HCT116 (cell line): ENCODE data around the gene TMEM243. TPM values are rescaled to one million over a fixed set of nuclear protein-coding genes. Genes with fewer than 3 reads are reported as not detected.

Experiments used
- ATAC-seq: fragments of 200-7000 bp; cut with Tn5 transposase; 2 replicates; pipeline ENCODE4 v1.9.1; 2020; ENCODE audit warnings: mild to moderate bottlenecking, moderate library complexity
- BruUV-seq: library from RNA; stranded (reverse); fragments of 400-500 nt; replicated peaks from 2 replicates; lab custom pipeline; 2021; lab: Mats Ljungman, UMichigan
- CTCF ChIA-PET: fragments of 300-600 bp; sonication (Branson Sonifier 250); formaldehyde crosslinking; loops from one replicate; lab custom pipeline; 2021; ENCODE audit warnings: antibody characterized with exemption; lab: Charles Lee
- POLR2A ChIA-PET: fragments of 300-600, 350-600 bp; sonication (Branson Sonifier 250); formaldehyde crosslinking; loops from one replicate; lab custom pipeline; 2021; ENCODE audit warnings: antibody characterized with exemption; lab: Charles Lee
- RAD21 ChIA-PET, 2 experiments: fragments of 300-600 bp; sonication (Branson Sonifier 250); formaldehyde crosslinking; loops; one replicate each; lab custom pipeline; 2023; ENCODE audit warnings: low total read pairs in 2 of 2; ENCODE audit not compliant: uncharacterized antibody in 2 of 2, unreplicated experiment in 2 of 2, low non-redundant PET in 1 of 2; lab: Charles Lee
- DNase-seq: peaks from one replicate; pipeline ENCODE4 v3.0.0-alpha.2; 2010; ENCODE audit warnings: low read depth, low spot score
- H2AFZ ChIP-seq: fragments of 200-600 bp; shearing (Covaris generic), sonication (generic); 2 replicates; pipeline ENCODE4 v1.6.1; 2017; ENCODE audit warnings: low read depth, mixed run types, mixed read lengths, antibody characterized with exemption, low read length; ENCODE audit not compliant: poor library complexity, severe bottlenecking
- H3K27ac ChIP-seq: 2 replicates; pipeline ENCODE4 v1.5.1; 2012; ENCODE audit warnings: low read depth, low read length
- H3K27me3 ChIP-seq: fragments of 200-600 bp; sonication (generic); 2 replicates; pipeline ENCODE4 v1.6.1; 2016; ENCODE audit warnings: mixed run types, low read length, mixed read lengths; ENCODE audit not compliant: insufficient read depth
- H3K36me3 ChIP-seq, 2 experiments: fragments of 200-500 bp in 1 of 2; fragments of 200-600 bp in 1 of 2; sonication (Bioruptor generic) in 1 of 2; sonication (generic) in 1 of 2; 2 replicates each; pipeline versions ENCODE4 v1.5.1 to v1.6.1; 2014 to 2016; ENCODE audit warnings: low read length in 2 of 2, inconsistent platforms in 1 of 2, mixed read lengths in 1 of 2, mixed run types in 1 of 2; ENCODE audit not compliant: insufficient read depth in 2 of 2, control insufficient read depth in 1 of 2
- H3K4me1 ChIP-seq, 2 experiments: fragments of 200-600 bp in 1 of 2; sonication (generic) in 1 of 2; 2 replicates each; pipeline versions ENCODE4 v1.5.1 to v1.6.1; 2012 to 2017; ENCODE audit warnings: low read length in 2 of 2, inconsistent platforms in 1 of 2, mild to moderate bottlenecking in 1 of 2, mixed read lengths in 1 of 2, mixed run types in 1 of 2, moderate library complexity in 1 of 2; ENCODE audit not compliant: insufficient read depth in 2 of 2, control insufficient read depth in 1 of 2
- H3K4me2 ChIP-seq: fragments of 200-600 bp; sonication (generic); 2 replicates; pipeline ENCODE4 v1.6.1; 2017; ENCODE audit warnings: mixed run types, low read length, mixed read lengths
- H3K4me3 ChIP-seq, 2 experiments: fragments of 200-600 bp in 1 of 2; sonication (generic) in 1 of 2; replicated peaks in 1 of 2; 2 replicates each; pipeline ENCODE4 v1.5.1; 2011 to 2016; ENCODE audit warnings: low read length in 2 of 2, control low read depth in 1 of 2, low read depth in 1 of 2, mild to moderate bottlenecking in 1 of 2, mixed read lengths in 1 of 2, mixed run types in 1 of 2
- H3K79me2 ChIP-seq: fragments of 200-600 bp; sonication (generic); 2 replicates; pipeline ENCODE4 v1.6.1; 2017; ENCODE audit warnings: mild to moderate bottlenecking, mixed run types, low read length, moderate library complexity, mixed read lengths; ENCODE audit not compliant: insufficient read depth
- H3K9ac ChIP-seq: fragments of 200-600 bp; sonication (generic); 2 replicates; pipeline ENCODE4 v1.6.1; 2016; ENCODE audit warnings: low read length, mixed read lengths
- H3K9me2 ChIP-seq: fragments of 200-600 bp; sonication (generic), shearing (Covaris generic); 2 replicates; pipeline ENCODE4 v1.6.1; 2017; ENCODE audit warnings: mixed run types, mild to moderate bottlenecking, moderate library complexity; ENCODE audit not compliant: insufficient read depth
- H3K9me3 ChIP-seq, 2 experiments: fragments of 200-500 bp in 1 of 2; fragments of 200-600 bp in 1 of 2; sonication (Bioruptor generic) in 1 of 2; sonication (generic) in 1 of 2; 2 replicates each; pipeline ENCODE4 v1.6.1; 2014 to 2017; ENCODE audit warnings: low read length in 2 of 2, mixed read lengths in 2 of 2, inconsistent platforms in 1 of 2, low read depth in 1 of 2, mild to moderate bottlenecking in 1 of 2, mixed run types in 1 of 2, moderate library complexity in 1 of 2; ENCODE audit not compliant: control insufficient read depth in 1 of 2, insufficient read depth in 1 of 2
- H4K20me1 ChIP-seq: fragments of 200-600 bp; sonication (generic), shearing (Covaris generic); 2 replicates; pipeline ENCODE4 v1.6.1; 2017; ENCODE audit warnings: mixed run types, mild to moderate bottlenecking, moderate library complexity; ENCODE audit not compliant: insufficient read depth
- CBX3 ChIP-seq: IDR thresholded peaks from 2 replicates; pipeline ENCODE4 v1.6.1; 2012; ENCODE audit warnings: low read depth
- CEBPB ChIP-seq: IDR thresholded peaks from 2 replicates; pipeline ENCODE4 v1.6.1; 2012; ENCODE audit warnings: low read depth
- EGR1 ChIP-seq: IDR thresholded peaks from 2 replicates; pipeline ENCODE4 v1.6.1; 2012; ENCODE audit warnings: low read depth
- ELF1 ChIP-seq: IDR thresholded peaks from 2 replicates; pipeline ENCODE4 v1.6.1; 2012; ENCODE audit warnings: low read depth, borderline replicate concordance
- EZH2 ChIP-seq: fragments of 200-600 bp; sonication (generic); IDR thresholded peaks from 2 replicates; pipeline ENCODE4 v1.6.1; 2017; ENCODE audit warnings: antibody characterized with exemption, mixed run types
- EZH2phosphoT487 ChIP-seq: fragments of 200-600 bp; IDR thresholded peaks from 2 replicates; pipeline ENCODE4 v1.6.1; 2018; ENCODE audit warnings: antibody characterized with exemption, borderline replicate concordance
- FOSL1 ChIP-seq: IDR thresholded peaks from 2 replicates; pipeline ENCODE4 v1.6.1; 2012; ENCODE audit warnings: low read depth
- POLR2A ChIP-seq: IDR thresholded peaks from 2 replicates; pipeline ENCODE4 v1.7.0; 2011; ENCODE audit warnings: borderline replicate concordance; ENCODE audit not compliant: insufficient read depth, insufficient read length; ENCODE audit errors: extremely low read depth
- POLR2AphosphoS5 ChIP-seq: IDR thresholded peaks from 2 replicates; pipeline ENCODE4 v1.6.1; 2011; ENCODE audit warnings: mild to moderate bottlenecking, low read depth, low read length, moderate library complexity
- RAD21 ChIP-seq: IDR thresholded peaks from 2 replicates; pipeline ENCODE4 v1.6.1; 2012; ENCODE audit warnings: low read depth, mild to moderate bottlenecking
- SIN3A ChIP-seq: IDR thresholded peaks from 2 replicates; pipeline ENCODE4 v1.6.1; 2012; ENCODE audit warnings: low read depth
- SP1 ChIP-seq: IDR thresholded peaks from 2 replicates; pipeline ENCODE4 v1.6.1; 2012; ENCODE audit warnings: low read depth
- SRF ChIP-seq: IDR thresholded peaks from 2 replicates; pipeline ENCODE4 v1.6.1; 2012; ENCODE audit warnings: low read depth
- YY1 ChIP-seq: IDR thresholded peaks from 2 replicates; pipeline ENCODE4 v1.6.1; 2011; ENCODE audit warnings: low read length, low read depth, moderate library complexity, mild to moderate bottlenecking; ENCODE audit not compliant: insufficient replicate concordance; ENCODE audit errors: extremely low read depth
- ZFX ChIP-seq: fragments of 450-650 bp; IDR thresholded peaks from 2 replicates; pipeline ENCODE4 v1.6.1; 2017
- intact Hi-C: fragments of 100-400 bp; cut with micrococcal nuclease; formaldehyde crosslinking; loops from 2 replicates; pipeline ENCODE4 v1.10.0; 2022
- total RNA-seq: library from RNA; stranded (reverse); gene quantifications from one replicate; pipeline ENCODE4 v1.2.1, GENCODE V29; 2021; ENCODE audit not compliant: unreplicated experiment
- TF ChIP-seq, protein P1 (sequence below): IDR thresholded peaks from 2 replicates; pipeline ENCODE4 v1.6.1; 2012
- TF ChIP-seq, protein P2 (sequence below): IDR thresholded peaks from 2 replicates; pipeline ENCODE4 v1.6.1; 2012; ENCODE audit warnings: low read depth
- TF ChIP-seq, protein P3 (sequence below): IDR thresholded peaks from 2 replicates; pipeline ENCODE4 v1.6.1; 2011; ENCODE audit warnings: mild to moderate bottlenecking, low read length, moderate library complexity; ENCODE audit not compliant: insufficient replicate concordance; ENCODE audit errors: extremely low read depth
- TF ChIP-seq, protein P4 (sequence below), 3 experiments: fragments of 200-600 bp in 1 of 3; sonication (generic) in 1 of 3; IDR thresholded peaks in 2 of 3; conservative IDR thresholded peaks in 1 of 3; 2 replicates each; pipeline ENCODE4 v1.5.1; 2012 to 2017; ENCODE audit warnings: low read depth in 2 of 3, low read length in 2 of 3, antibody characterized with exemption in 1 of 3, borderline replicate concordance in 1 of 3, control low read depth in 1 of 3, mild to moderate bottlenecking in 1 of 3, mixed read lengths in 1 of 3, mixed run types in 1 of 3, moderate library complexity in 1 of 3; ENCODE audit not compliant: insufficient read depth in 1 of 3
- TF ChIP-seq, protein P5 (sequence below): IDR thresholded peaks from 2 replicates; pipeline ENCODE4 v1.6.1; 2012

TMEM243 gene
- total RNA-seq, 1 experiment from 2014 or later, result 23.3 TPM

DNA sequence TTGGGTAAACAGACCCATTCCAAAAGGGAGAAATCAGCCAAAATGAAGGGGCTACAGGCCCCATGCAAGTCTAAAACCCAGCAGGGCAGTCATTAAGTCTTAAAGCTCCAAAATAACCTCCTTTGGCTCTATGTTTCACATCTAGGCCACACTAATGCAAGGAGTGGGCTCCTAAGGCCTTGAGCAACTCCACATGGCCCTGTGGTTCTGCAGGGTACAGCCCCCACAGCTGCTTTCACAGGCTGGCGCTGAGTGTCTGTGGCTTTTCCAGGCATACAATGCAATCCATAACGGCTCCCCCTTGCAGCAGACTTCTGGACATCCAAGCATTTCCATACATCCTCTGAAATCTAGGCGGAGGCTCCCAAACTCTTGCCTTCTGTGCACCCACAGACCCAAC, 9.0 kb downstream of the TMEM243 start:
- H3K79me2 ChIP-seq, result peaks cover 88% of the 10 kb centered on the region
- POLR2A ChIA-PET, result no interaction called here

More for the DNA sequence above, 9.0 kb downstream of the TMEM243 start:
- no peak overlapping the region for H3K4me2 ChIP-seq
- no peaks in the 10 kb centered on the region; the same call in 1 of the 2 replicates for H4K20me1 ChIP-seq
- H3K9me2 ChIP-seq, result no peaks in the 10 kb centered on the region
- RAD21 ChIA-PET, result no interaction called here
- H3K9me3 ChIP-seq, result peaks cover 9% of the 10 kb centered on the region in 2 experiments; a peak in 2 of 4 replicates
- no peak for ATAC-seq
- DNase-seq, result no peak
- no peak overlapping the region for H2AFZ ChIP-seq
- no peak overlapping the region for H3K9ac ChIP-seq
- H3K27ac ChIP-seq, result no peak overlapping the region
- intact Hi-C loops, result no loop called here
- TF ChIP-seq, protein P1, sequence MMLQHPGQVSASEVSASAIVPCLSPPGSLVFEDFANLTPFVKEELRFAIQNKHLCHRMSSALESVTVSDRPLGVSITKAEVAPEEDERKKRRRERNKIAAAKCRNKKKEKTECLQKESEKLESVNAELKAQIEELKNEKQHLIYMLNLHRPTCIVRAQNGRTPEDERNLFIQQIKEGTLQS, result no peak
- TF ChIP-seq, protein P2, sequence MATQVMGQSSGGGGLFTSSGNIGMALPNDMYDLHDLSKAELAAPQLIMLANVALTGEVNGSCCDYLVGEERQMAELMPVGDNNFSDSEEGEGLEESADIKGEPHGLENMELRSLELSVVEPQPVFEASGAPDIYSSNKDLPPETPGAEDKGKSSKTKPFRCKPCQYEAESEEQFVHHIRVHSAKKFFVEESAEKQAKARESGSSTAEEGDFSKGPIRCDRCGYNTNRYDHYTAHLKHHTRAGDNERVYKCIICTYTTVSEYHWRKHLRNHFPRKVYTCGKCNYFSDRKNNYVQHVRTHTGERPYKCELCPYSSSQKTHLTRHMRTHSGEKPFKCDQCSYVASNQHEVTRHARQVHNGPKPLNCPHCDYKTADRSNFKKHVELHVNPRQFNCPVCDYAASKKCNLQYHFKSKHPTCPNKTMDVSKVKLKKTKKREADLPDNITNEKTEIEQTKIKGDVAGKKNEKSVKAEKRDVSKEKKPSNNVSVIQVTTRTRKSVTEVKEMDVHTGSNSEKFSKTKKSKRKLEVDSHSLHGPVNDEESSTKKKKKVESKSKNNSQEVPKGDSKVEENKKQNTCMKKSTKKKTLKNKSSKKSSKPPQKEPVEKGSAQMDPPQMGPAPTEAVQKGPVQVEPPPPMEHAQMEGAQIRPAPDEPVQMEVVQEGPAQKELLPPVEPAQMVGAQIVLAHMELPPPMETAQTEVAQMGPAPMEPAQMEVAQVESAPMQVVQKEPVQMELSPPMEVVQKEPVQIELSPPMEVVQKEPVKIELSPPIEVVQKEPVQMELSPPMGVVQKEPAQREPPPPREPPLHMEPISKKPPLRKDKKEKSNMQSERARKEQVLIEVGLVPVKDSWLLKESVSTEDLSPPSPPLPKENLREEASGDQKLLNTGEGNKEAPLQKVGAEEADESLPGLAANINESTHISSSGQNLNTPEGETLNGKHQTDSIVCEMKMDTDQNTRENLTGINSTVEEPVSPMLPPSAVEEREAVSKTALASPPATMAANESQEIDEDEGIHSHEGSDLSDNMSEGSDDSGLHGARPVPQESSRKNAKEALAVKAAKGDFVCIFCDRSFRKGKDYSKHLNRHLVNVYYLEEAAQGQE, result no peak
- no peak for TF ChIP-seq RAD21
- TF ChIP-seq ZFX, result no peak
- TF ChIP-seq, protein P3, sequence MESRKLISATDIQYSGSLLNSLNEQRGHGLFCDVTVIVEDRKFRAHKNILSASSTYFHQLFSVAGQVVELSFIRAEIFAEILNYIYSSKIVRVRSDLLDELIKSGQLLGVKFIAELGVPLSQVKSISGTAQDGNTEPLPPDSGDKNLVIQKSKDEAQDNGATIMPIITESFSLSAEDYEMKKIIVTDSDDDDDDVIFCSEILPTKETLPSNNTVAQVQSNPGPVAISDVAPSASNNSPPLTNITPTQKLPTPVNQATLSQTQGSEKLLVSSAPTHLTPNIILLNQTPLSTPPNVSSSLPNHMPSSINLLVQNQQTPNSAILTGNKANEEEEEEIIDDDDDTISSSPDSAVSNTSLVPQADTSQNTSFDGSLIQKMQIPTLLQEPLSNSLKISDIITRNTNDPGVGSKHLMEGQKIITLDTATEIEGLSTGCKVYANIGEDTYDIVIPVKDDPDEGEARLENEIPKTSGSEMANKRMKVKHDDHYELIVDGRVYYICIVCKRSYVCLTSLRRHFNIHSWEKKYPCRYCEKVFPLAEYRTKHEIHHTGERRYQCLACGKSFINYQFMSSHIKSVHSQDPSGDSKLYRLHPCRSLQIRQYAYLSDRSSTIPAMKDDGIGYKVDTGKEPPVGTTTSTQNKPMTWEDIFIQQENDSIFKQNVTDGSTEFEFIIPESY, result no peak
- TF ChIP-seq CEBPB, result no peak
- TF ChIP-seq SRF, result no peak
- TF ChIP-seq YY1, result no peak
- no peak for TF ChIP-seq FOSL1
- TF ChIP-seq ELF1, result no peak
- TF ChIP-seq, protein P4, sequence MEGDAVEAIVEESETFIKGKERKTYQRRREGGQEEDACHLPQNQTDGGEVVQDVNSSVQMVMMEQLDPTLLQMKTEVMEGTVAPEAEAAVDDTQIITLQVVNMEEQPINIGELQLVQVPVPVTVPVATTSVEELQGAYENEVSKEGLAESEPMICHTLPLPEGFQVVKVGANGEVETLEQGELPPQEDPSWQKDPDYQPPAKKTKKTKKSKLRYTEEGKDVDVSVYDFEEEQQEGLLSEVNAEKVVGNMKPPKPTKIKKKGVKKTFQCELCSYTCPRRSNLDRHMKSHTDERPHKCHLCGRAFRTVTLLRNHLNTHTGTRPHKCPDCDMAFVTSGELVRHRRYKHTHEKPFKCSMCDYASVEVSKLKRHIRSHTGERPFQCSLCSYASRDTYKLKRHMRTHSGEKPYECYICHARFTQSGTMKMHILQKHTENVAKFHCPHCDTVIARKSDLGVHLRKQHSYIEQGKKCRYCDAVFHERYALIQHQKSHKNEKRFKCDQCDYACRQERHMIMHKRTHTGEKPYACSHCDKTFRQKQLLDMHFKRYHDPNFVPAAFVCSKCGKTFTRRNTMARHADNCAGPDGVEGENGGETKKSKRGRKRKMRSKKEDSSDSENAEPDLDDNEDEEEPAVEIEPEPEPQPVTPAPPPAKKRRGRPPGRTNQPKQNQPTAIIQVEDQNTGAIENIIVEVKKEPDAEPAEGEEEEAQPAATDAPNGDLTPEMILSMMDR (IDR thresholded peaks at IDR 0.05 in 2 of 3, conservative IDR thresholded peaks at IDR 0.05 in 1 of 3; ENCODE audit: borderline replicate concordance in 1 of 3, insufficient read depth in 1 of 3, low read depth in 2 of 3, low read length in 2 of 3), result no peak
- no peak for TF ChIP-seq CBX3
- TF ChIP-seq SIN3A, result no peak
- no peak for TF ChIP-seq EZH2
- TF ChIP-seq SP1, result no peak
- no peak for TF ChIP-seq POLR2AphosphoS5
- no peak for TF ChIP-seq EZH2phosphoT487
- TF ChIP-seq POLR2A, result no peak
- no peak for TF ChIP-seq EGR1
- TF ChIP-seq, protein P5, sequence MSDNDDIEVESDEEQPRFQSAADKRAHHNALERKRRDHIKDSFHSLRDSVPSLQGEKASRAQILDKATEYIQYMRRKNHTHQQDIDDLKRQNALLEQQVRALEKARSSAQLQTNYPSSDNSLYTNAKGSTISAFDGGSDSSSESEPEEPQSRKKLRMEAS, result no peak
- peaks cover 0 to 17% of the 10 kb centered on the region in 2 experiments; a peak in 2 of 4 replicates for H3K36me3 ChIP-seq
- BruUV-seq, result no TSS peak
- no peaks in the 10 kb centered on the region for H3K27me3 ChIP-seq
- peaks cover 0 to 8% of the 10 kb centered on the region in 2 experiments; a peak in 1 of 4 replicates for H3K4me1 ChIP-seq
- CTCF ChIA-PET, result no interaction called here
- no peak overlapping the region for H3K4me3 ChIP-seq
